Left ventricle myocardium inferior (tissue), 1 donor: ENCODE results near the gene OPCML. TPM values are rescaled to one million over a fixed set of nuclear protein-coding genes. Genes with fewer than 3 reads are reported as not detected.

Experiments
- DNase-seq: peaks from one replicate; pipeline ENCODE4 v3.0.0-alpha.2; 2020
- H3K27ac ChIP-seq: fragments of 200-600 bp; replicated peaks from 2 replicates; pipeline ENCODE4 v1.8.0; 2021
- H3K27me3 ChIP-seq: fragments of 200-600 bp; 2 replicates; pipeline ENCODE4 v1.8.0; 2021; ENCODE audit warnings: low read depth
- H3K36me3 ChIP-seq: fragments of 200-600 bp; 2 replicates; pipeline ENCODE4 v1.8.0; 2021
- H3K4me1 ChIP-seq: fragments of 200-600 bp; 2 replicates; pipeline ENCODE4 v1.8.0; 2021
- H3K4me3 ChIP-seq: fragments of 200-600 bp; 2 replicates; pipeline ENCODE4 v1.8.0; 2021; ENCODE audit warnings: mild to moderate bottlenecking, moderate library complexity
- H3K9me3 ChIP-seq: fragments of 200-600 bp; replicated peaks from 2 replicates; pipeline ENCODE4 v1.8.0; 2021
- CTCF ChIP-seq: fragments of 200-600 bp; IDR thresholded peaks from 2 replicates; pipeline ENCODE4 v1.8.0; 2021; ENCODE audit warnings: antibody characterized with exemption, mild to moderate bottlenecking, borderline replicate concordance
- intact Hi-C: fragments of 100-400 bp; cut with micrococcal nuclease; formaldehyde crosslinking; loops from one replicate; pipeline ENCODE4 v1.11.0; 2022
- total RNA-seq: library from RNA; stranded (reverse); fragmentation: NEBNext Ultra II Directional; extraction: Animal tissue kit (Norgen Biotek cat#: 25700); gene quantifications from one replicate; pipeline ENCODE4 v1.2.1, GENCODE V29; 2021
- donor health status: DM: no; HTN: yes; CAD: no; lungs with severe emphysema.

Gene OPCML
- total RNA-seq, 1 donor from 2014 or later = 0.63 TPM

GRCh38 chr11:132639403-132639802 lies 892.9 kb downstream of the OPCML start:
- Histone ChIP-seq H3K27me3 (peaks cover 21% of the 10 kb centered on the region), H3K9me3 (no peaks in the 10 kb centered on the region), H3K4me3 (no peak overlapping the region), H3K27ac (no peak overlapping the region), H3K4me1 (no peaks in the 10 kb centered on the region), H3K36me3 (no peaks in the 10 kb centered on the region)
- no peak for DNase-seq
- intact Hi-C loops = no loop called here
- TF ChIP-seq CTCF = no peak

DNA sequence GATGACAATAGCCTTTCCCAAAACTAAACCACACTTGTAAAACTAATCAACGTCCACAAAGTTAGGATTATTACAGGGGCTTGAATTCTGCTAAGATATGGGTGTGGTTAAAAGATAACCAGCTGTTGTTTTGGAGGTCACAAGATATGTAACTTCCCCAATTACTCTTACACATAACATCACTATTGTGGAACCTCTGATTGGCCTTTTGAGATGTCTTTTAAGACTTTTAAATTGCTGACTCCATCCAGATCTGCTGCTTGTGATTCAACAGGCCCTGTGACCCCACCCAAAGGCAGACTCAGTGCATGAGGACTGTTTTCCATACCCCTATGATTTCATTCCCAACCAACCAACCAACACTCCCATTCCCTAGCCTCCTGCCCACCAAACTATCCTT lies 893.9 kb downstream of the OPCML start:
- DNase-seq = no peak
- H3K4me3 ChIP-seq = no peak overlapping the region
- TF ChIP-seq CTCF = no peak
- no peaks in the 10 kb centered on the region for H3K4me1 ChIP-seq
- no peaks in the 10 kb centered on the region for H3K36me3 ChIP-seq
- H3K27me3 ChIP-seq = peaks cover 12% of the 10 kb centered on the region
- intact Hi-C loops = no loop called here
- no peak overlapping the region for H3K27ac ChIP-seq
- no peaks in the 10 kb centered on the region for H3K9me3 ChIP-seq

DNA sequence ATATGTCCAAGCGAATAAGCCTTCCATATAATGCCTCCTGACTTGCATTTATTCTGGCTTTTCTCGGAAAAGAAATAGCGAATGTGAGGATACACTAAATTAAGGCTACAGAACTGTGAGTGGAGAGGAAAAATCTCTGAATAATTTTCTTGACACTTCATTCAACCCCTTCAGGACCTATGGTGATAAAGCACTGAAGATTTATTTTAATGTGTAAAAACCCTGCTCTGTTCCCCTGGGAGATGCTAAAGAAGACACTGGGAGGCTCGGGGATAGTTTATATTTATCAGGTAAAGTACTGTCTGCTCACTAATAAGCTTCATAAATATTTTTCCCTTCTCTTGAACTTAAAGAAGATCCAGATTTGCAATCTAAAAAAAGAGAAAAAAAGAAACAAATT lies 895.8 kb downstream of the OPCML start:
- H3K4me3 ChIP-seq = no peak overlapping the region
- DNase-seq = no peak
- no peaks in the 10 kb centered on the region for H3K36me3 ChIP-seq
- TF ChIP-seq CTCF = no peak
- H3K27me3 ChIP-seq = peaks cover 3% of the 10 kb centered on the region
- intact Hi-C loops = no loop called here
- H3K27ac ChIP-seq = no peak overlapping the region
- no peaks in the 10 kb centered on the region for H3K9me3 ChIP-seq
- H3K4me1 ChIP-seq = no peaks in the 10 kb centered on the region

DNA sequence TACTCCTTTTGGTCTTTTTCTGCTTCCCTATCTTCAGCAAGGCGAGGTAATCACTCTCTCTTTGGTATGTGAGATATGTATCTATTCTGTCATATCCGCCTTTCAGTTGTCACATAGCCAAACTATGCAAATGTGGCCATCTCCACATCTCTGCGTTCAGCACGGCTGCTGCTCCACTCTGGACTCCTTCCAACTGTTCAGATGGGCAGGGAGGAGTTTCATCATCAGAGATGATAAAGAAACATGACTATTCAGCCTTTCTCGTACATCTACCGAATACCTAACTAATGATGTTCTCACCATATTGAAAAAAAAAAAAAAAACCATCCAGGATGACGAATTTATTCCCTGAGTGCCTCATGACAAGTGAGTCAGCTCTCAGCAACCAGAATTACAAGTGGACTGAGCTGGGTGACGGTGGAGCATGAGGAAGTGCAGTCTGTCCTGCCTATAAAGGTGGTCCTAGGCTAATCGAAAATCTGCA lies 899.6 kb downstream of the OPCML start:
- H3K4me3 ChIP-seq = no peak overlapping the region
- H3K9me3 ChIP-seq = peaks cover 9% of the 10 kb centered on the region
- intact Hi-C loops = no loop called here
- no peaks in the 10 kb centered on the region for H3K27me3 ChIP-seq
- H3K27ac ChIP-seq = no peak overlapping the region
- DNase-seq = no peak
- no peak for TF ChIP-seq CTCF
- H3K4me1 ChIP-seq = no peaks in the 10 kb centered on the region
- no peaks in the 10 kb centered on the region for H3K36me3 ChIP-seq

DNA sequence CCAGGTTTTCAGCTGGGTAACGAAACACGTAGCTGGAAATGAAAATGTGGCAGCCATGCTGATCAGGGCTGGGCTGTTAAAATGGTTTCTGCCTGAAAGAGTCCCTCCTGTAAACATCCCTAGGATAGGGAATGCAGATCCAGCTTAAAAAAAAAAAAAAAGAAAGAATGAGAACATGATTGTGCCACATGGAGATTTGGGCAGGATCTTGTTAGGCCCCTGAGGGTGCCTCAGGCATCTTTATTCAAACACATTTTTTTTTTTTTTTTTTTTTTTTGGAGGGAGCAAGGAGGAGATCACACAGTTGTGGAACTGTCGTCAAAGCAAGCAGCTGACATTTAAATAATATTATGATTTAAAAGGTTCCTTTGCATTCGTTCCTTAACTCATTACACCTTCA lies 900.3 kb downstream of the OPCML start:
- Histone ChIP-seq H3K36me3 (no peaks in the 10 kb centered on the region), H3K4me1 (no peaks in the 10 kb centered on the region), H3K27me3 (no peaks in the 10 kb centered on the region), H3K9me3 (peaks cover 9% of the 10 kb centered on the region), H3K27ac (no peak overlapping the region), H3K4me3 (no peak overlapping the region)
- no peak for TF ChIP-seq CTCF
- intact Hi-C loops = no loop called here
- no peak for DNase-seq

DNA sequence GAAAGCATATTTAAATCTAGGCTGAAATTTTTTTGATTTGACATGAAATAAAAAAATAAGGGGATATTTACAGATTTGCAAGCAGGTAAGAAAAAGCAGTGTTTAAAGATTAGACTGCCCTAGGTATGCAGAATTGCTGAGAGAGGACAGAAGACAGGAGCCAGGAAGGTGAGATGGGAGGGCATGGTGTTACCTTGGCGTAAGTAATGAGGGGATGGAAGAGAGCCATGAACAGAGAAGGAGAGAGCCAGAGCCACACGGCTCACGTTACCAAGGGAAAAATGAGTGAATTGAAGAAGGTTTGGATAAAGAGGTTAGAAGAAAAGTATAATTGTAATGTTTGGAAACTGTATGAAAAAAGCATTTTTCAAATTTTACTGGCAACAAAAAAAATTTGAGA lies 904.3 kb downstream of the OPCML start:
- intact Hi-C loops = no loop called here
- Histone ChIP-seq H3K4me3 (no peak overlapping the region), H3K9me3 (peaks cover 9% of the 10 kb centered on the region), H3K27me3 (no peaks in the 10 kb centered on the region), H3K27ac (no peak overlapping the region), H3K36me3 (no peaks in the 10 kb centered on the region), H3K4me1 (no peaks in the 10 kb centered on the region)
- TF ChIP-seq CTCF = no peak
- no peak for DNase-seq
